HepG2 (cell line): ENCODE measurements around the gene HPCAL1. TPM values are rescaled to one million over a fixed set of nuclear protein-coding genes. Genes with fewer than 3 reads are reported as not detected.

Experiments
- AFF4 ChIP-seq: sonication (generic); formaldehyde crosslinking; IDR thresholded peaks from 2 replicates; pipeline ENCODE4 v1.4.0; 2020; ENCODE audit warnings: missing genetic modification reagents
- ARID2 ChIP-seq: sonication (generic); formaldehyde crosslinking; IDR thresholded peaks from 2 replicates; pipeline ENCODE4 v1.8.1; 2022; ENCODE audit warnings: mild to moderate bottlenecking, missing genetic modification reagents, borderline replicate concordance
- ATAD3A ChIP-seq: sonication (generic); formaldehyde crosslinking; IDR thresholded peaks from 2 replicates; pipeline ENCODE4 v1.4.0; 2020; ENCODE audit warnings: missing genetic modification reagents
- DNMT3B ChIP-seq: conservative IDR thresholded peaks from 2 replicates; pipeline ENCODE4 v1.6.1; 2016; ENCODE audit warnings: missing biosample characterization, control low read depth
- FOXC1 ChIP-seq: sonication (generic); formaldehyde crosslinking; IDR thresholded peaks from 2 replicates; pipeline ENCODE4 v1.8.0; 2022; ENCODE audit warnings: mild to moderate bottlenecking, missing genetic modification reagents, borderline replicate concordance
- HNRNPH1 ChIP-seq: fragments of 200-400 bp; formaldehyde crosslinking; optimal IDR thresholded peaks from 2 replicates; pipeline ENCODE3; 2017; ENCODE audit warnings: mild to moderate bottlenecking, low read depth, low read length
- IKZF1 ChIP-seq: fragments of 450-650 bp; IDR thresholded peaks from 2 replicates; pipeline ENCODE4 v1.7.1; 2016
- KLF6 ChIP-seq: IDR thresholded peaks from 2 replicates; pipeline ENCODE4 v1.8.0; 2016; ENCODE audit warnings: missing biosample characterization, missing genetic modification reagents
- MIXL1 ChIP-seq: IDR thresholded peaks from 2 replicates; pipeline ENCODE4 v1.6.1; 2016
- RBM22 ChIP-seq: fragments of 200-400 bp; formaldehyde crosslinking; optimal IDR thresholded peaks from 2 replicates; pipeline ENCODE3; 2017; ENCODE audit warnings: mild to moderate bottlenecking, low read length, moderate library complexity
- SMAD9 ChIP-seq: sonication (generic); formaldehyde crosslinking; IDR thresholded peaks from 2 replicates; pipeline ENCODE4 v1.5.1; 2020; ENCODE audit warnings: mild to moderate bottlenecking, missing genetic modification reagents
- SOX13 ChIP-seq, 3 experiments: fragments of 450-650 bp in 1 of 3; sonication (generic) in 1 of 3; formaldehyde crosslinking in 1 of 3; IDR thresholded peaks in 2 of 3; conservative IDR thresholded peaks in 1 of 3; 2 replicates each; pipeline versions ENCODE4 v1.5.0 to v1.6.1; 2016 to 2020; ENCODE audit warnings: antibody characterized with exemption in 1 of 3, mild to moderate bottlenecking in 1 of 3, missing compliant biosample characterization in 1 of 3, missing genetic modification reagents in 1 of 3, moderate library complexity in 1 of 3
- SRSF1 ChIP-seq: fragments of 200-400 bp; formaldehyde crosslinking; optimal IDR thresholded peaks from 2 replicates; pipeline ENCODE3; 2017; ENCODE audit warnings: mild to moderate bottlenecking, low read depth, low read length, moderate library complexity
- SSRP1 ChIP-seq: IDR thresholded peaks from 2 replicates; pipeline ENCODE4 v1.6.1; 2016; ENCODE audit warnings: control low read depth
- TBX3 ChIP-seq: fragments of 450-650 bp; IDR thresholded peaks from 2 replicates; pipeline ENCODE4 v1.6.1; 2017; ENCODE audit warnings: antibody characterized with exemption, mild to moderate bottlenecking, inconsistent platforms, borderline replicate concordance
- TCF7 ChIP-seq: sonication (generic); IDR thresholded peaks from 2 replicates; pipeline ENCODE4 v1.6.1; 2016; ENCODE audit warnings: antibody characterized with exemption, low read depth
- TRIM24 ChIP-seq: sonication (generic); formaldehyde crosslinking; IDR thresholded peaks from 2 replicates; pipeline ENCODE4 v1.8.0; 2022; ENCODE audit warnings: mild to moderate bottlenecking, missing genetic modification reagents
- ZFP1 ChIP-seq: IDR thresholded peaks from 2 replicates; pipeline ENCODE4 v1.6.1; 2016
- ZFP62 ChIP-seq: sonication (generic); formaldehyde crosslinking; IDR thresholded peaks from 2 replicates; pipeline ENCODE4 v1.4.0; 2020; ENCODE audit warnings: missing genetic modification reagents
- ZMYM4 ChIP-seq: sonication (generic); formaldehyde crosslinking; IDR thresholded peaks from 2 replicates; pipeline ENCODE4 v1.8.1; 2023; ENCODE audit warnings: mild to moderate bottlenecking, missing genetic modification reagents
- ZNF12 ChIP-seq: sonication (generic); formaldehyde crosslinking; IDR thresholded peaks from 2 replicates; pipeline ENCODE4 v1.5.0; 2020; ENCODE audit warnings: missing genetic modification reagents
- ZNF24 ChIP-seq: fragments of 450-650 bp; IDR thresholded peaks from 2 replicates; pipeline ENCODE4 v1.6.1; 2017; ENCODE audit warnings: antibody characterized with exemption, mild to moderate bottlenecking
- ZNF317 ChIP-seq: sonication (generic); formaldehyde crosslinking; IDR thresholded peaks from 2 replicates; pipeline ENCODE4 v1.5.0; 2020; ENCODE audit warnings: mild to moderate bottlenecking, missing genetic modification reagents
- ZNF350 ChIP-seq: sonication (generic); formaldehyde crosslinking; IDR thresholded peaks from 2 replicates; pipeline ENCODE4 v1.4.0; 2020; ENCODE audit warnings: mild to moderate bottlenecking, low read depth, missing genetic modification reagents, borderline replicate concordance
- ZNF562 ChIP-seq: sonication (generic); formaldehyde crosslinking; IDR thresholded peaks from 2 replicates; pipeline ENCODE4 v1.8.0; 2022; ENCODE audit warnings: missing genetic modification reagents, borderline replicate concordance
- ZNF567 ChIP-seq: sonication (generic); formaldehyde crosslinking; IDR thresholded peaks from 2 replicates; pipeline ENCODE4 v1.8.1; 2023; ENCODE audit warnings: mild to moderate bottlenecking, missing genetic modification reagents, borderline replicate concordance
- ZNF678 ChIP-seq: sonication (generic); formaldehyde crosslinking; IDR thresholded peaks from 2 replicates; pipeline ENCODE4 v1.4.0; 2020; ENCODE audit warnings: mild to moderate bottlenecking, missing genetic modification reagents
- polyA plus RNA-seq, 8 experiments: library from polyadenylated mRNA; depleted of rRNA in 3 of 8; stranded (reverse) in 7 of 8; unstranded in 1 of 8; fragments of >200 nt; fragmentation: Illumina TruSeq in 4 of 8; extraction: Trizol in 4 of 8; gene quantifications; 2 replicates each; pipeline versions ENCODE4 v1.2.1 to v1.2.3, GENCODE V29; 2011 to 2016; ENCODE audit warnings: low read depth in 4 of 8, missing spikeins in 1 of 8, mixed read lengths in 1 of 8; ENCODE audit not compliant: insufficient read depth in 1 of 8
- total RNA-seq, 5 experiments: library from RNA; depleted of rRNA; stranded (reverse); fragments of >200 nt; fragmentation: Illumina TruSeq; extraction: Trizol; gene quantifications; 2 replicates each; pipeline ENCODE4 v1.2.3, GENCODE V29; 2016; ENCODE audit warnings: low read depth in 1 of 5
- TF ChIP-seq, protein P1 (sequence below): IDR thresholded peaks from 2 replicates; pipeline ENCODE4 v1.6.1; 2016; ENCODE audit warnings: low read depth

HPCAL1 gene
- total and polyA plus RNA-seq, 2 of the 13 experiments (the other 11 are each of a cell fraction or from before 2014, with no cell fraction given) = 29.5 to 29.9 TPM

- TF ChIP-seq ZNF678 = no peak
- TF ChIP-seq TRIM24 (CRISPR knock-in tag) = no peak
- no peak for TF ChIP-seq ZNF350
- no peak for TF ChIP-seq ZNF317 (CRISPR knock-in tag)
- no peak for TF ChIP-seq DNMT3B (CRISPR knock-in tag)
- no peak for TF ChIP-seq FOXC1 (CRISPR knock-in tag)
- no peak for TF ChIP-seq SMAD9
- TF ChIP-seq SRSF1 = no peak
- no peak for TF ChIP-seq HNRNPH1
- TF ChIP-seq, protein P1, sequence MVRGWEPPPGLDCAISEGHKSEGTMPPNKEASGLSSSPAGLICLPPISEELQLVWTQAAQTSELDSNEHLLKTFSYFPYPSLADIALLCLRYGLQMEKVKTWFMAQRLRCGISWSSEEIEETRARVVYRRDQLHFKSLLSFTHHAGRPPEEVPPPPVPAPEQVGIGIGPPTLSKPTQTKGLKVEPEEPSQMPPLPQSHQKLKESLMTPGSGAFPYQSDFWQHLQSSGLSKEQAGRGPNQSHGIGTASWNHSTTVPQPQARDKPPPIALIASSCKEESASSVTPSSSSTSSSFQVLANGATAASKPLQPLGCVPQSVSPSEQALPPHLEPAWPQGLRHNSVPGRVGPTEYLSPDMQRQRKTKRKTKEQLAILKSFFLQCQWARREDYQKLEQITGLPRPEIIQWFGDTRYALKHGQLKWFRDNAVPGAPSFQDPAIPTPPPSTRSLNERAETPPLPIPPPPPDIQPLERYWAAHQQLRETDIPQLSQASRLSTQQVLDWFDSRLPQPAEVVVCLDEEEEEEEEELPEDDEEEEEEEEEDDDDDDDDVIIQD (CRISPR knock-in tag) = no peak
- TF ChIP-seq MIXL1 (CRISPR knock-in tag) = no peak
- no peak for TF ChIP-seq ARID2 (CRISPR knock-in tag)
- TF ChIP-seq IKZF1 = no peak
- TF ChIP-seq ZNF567 = no peak
- no peak for TF ChIP-seq SSRP1 (CRISPR knock-in tag)
- no peak for TF ChIP-seq TCF7
- peak; percentile 45; the same call in 1 of the 2 replicates for TF ChIP-seq ZNF12 (CRISPR knock-in tag)
- TF ChIP-seq ATAD3A (CRISPR knock-in tag) = no peak
- TF ChIP-seq RBM22 = peak; percentile 18
- TF ChIP-seq ZNF562 (CRISPR knock-in tag) = no peak
- no peak for TF ChIP-seq KLF6 (CRISPR knock-in tag)
- TF ChIP-seq ZFP62 (CRISPR knock-in tag) = no peak
- TF ChIP-seq ZNF24 = no peak
- TF ChIP-seq TBX3 = no peak
- TF ChIP-seq ZMYM4 (CRISPR knock-in tag) = no peak
- no peak for TF ChIP-seq SOX13 (IDR thresholded peaks at IDR 0.05)
- TF ChIP-seq SOX13 (CRISPR knock-in tag; conservative IDR thresholded peaks at IDR 0.05 in 1 of 2, IDR thresholded peaks at IDR 0.05 in 1 of 2) = no peak
- TF ChIP-seq ZFP1 (CRISPR knock-in tag) = no peak
- no peak for TF ChIP-seq AFF4
These were observed 26.8 kb downstream of the HPCAL1 start (continued) for GRCh38 chr2:10329580-10329879.
